ENCODE measurements around the gene MRC2.

Gene MRC2

GRCh38 chr17:62717889-62718288, 90.4 kb downstream of the MRC2 start:
- no peak for DNase-seq (ENCODE audit: insufficient read length, low spot score)
- FAIRE-seq: no peak
- TF ChIP-seq SPI1 (IDR thresholded peaks at IDR 0.05; ENCODE audit: low read depth, low read length) (no peak), POU2F2 (IDR thresholded peaks at IDR 0.05; ENCODE audit: low read depth, low read length) (no peak), PAX5 (IDR thresholded peaks at IDR 0.05; ENCODE audit: insufficient read depth, low read length, severe bottlenecking) (no peak), TAF1 (IDR thresholded peaks at IDR 0.05; ENCODE audit: low read depth, low read length) (no peak), POLR2A (IDR thresholded peaks at IDR 0.05; ENCODE audit: low read depth, low read length) (no peak), POLR2AphosphoS5 (IDR thresholded peaks at IDR 0.05; ENCODE audit: low read depth, low read length) (no peak)

GRCh38 chr17:62718429-62718828, 91.0 kb downstream of the MRC2 start:
- DNase-seq (ENCODE audit: insufficient read length, low spot score) (no peak), FAIRE-seq (no peak)
- TF ChIP-seq TAF1 (IDR thresholded peaks at IDR 0.05; ENCODE audit: low read depth, low read length) (no peak), POLR2AphosphoS5 (IDR thresholded peaks at IDR 0.05; ENCODE audit: low read depth, low read length) (no peak), POLR2A (IDR thresholded peaks at IDR 0.05; ENCODE audit: low read depth, low read length) (no peak), POU2F2 (IDR thresholded peaks at IDR 0.05; ENCODE audit: low read depth, low read length) (no peak), PAX5 (IDR thresholded peaks at IDR 0.05; ENCODE audit: insufficient read depth, low read length, severe bottlenecking) (no peak)

GRCh38 chr17:62719586-62719985, 92.1 kb downstream of the MRC2 start:
- DNase-seq (ENCODE audit: insufficient read length, low spot score): no peak
- TF ChIP-seq POLR2A (IDR thresholded peaks at IDR 0.05; ENCODE audit: low read depth, low read length): no peak
- no peak for TF ChIP-seq PAX5 (IDR thresholded peaks at IDR 0.05; ENCODE audit: insufficient read depth, low read length, severe bottlenecking)
- TF ChIP-seq TAF1 (IDR thresholded peaks at IDR 0.05; ENCODE audit: low read depth, low read length): no peak
- TF ChIP-seq POU2F2 (IDR thresholded peaks at IDR 0.05; ENCODE audit: low read depth, low read length): no peak
- no peak for TF ChIP-seq SPI1 (IDR thresholded peaks at IDR 0.05; ENCODE audit: low read depth, low read length)
- no peak for TF ChIP-seq POLR2AphosphoS5 (IDR thresholded peaks at IDR 0.05; ENCODE audit: low read depth, low read length)
- FAIRE-seq: no peak

GRCh38 chr17:62720126-62720850, 92.8 kb downstream of the MRC2 start:
- DNase-seq (ENCODE audit: insufficient read length, low spot score) (no peak), FAIRE-seq (peak; percentile 80)
- no peak for TF ChIP-seq POLR2A (IDR thresholded peaks at IDR 0.05; ENCODE audit: low read depth, low read length)
- no peak for TF ChIP-seq TAF1 (IDR thresholded peaks at IDR 0.05; ENCODE audit: low read depth, low read length)
- peak; percentile 47; the same call in 1 of the 2 replicates for TF ChIP-seq SPI1 (IDR thresholded peaks at IDR 0.05; ENCODE audit: low read depth, low read length)

- no peak for TF ChIP-seq POLR2AphosphoS5 (IDR thresholded peaks at IDR 0.05; ENCODE audit: low read depth, low read length)
- TF ChIP-seq POU2F2 (IDR thresholded peaks at IDR 0.05; ENCODE audit: low read depth, low read length): no peak
- no peak for TF ChIP-seq POLR2A (IDR thresholded peaks at IDR 0.05; ENCODE audit: low read depth, low read length)
- TF ChIP-seq SPI1 (IDR thresholded peaks at IDR 0.05; ENCODE audit: low read depth, low read length): no peak
- TF ChIP-seq TAF1 (IDR thresholded peaks at IDR 0.05; ENCODE audit: low read depth, low read length): no peak
- no peak for TF ChIP-seq PAX5 (IDR thresholded peaks at IDR 0.05; ENCODE audit: insufficient read depth, low read length, severe bottlenecking)
- no peak for FAIRE-seq
Measured at GRCh38 chr17:62722625-62723024, 95.2 kb downstream of the MRC2 start.

GRCh38 chr17:62723842-62724241, 96.4 kb downstream of the MRC2 start:
- TF ChIP-seq PAX5 (IDR thresholded peaks at IDR 0.05; ENCODE audit: insufficient read depth, low read length, severe bottlenecking) (no peak), POU2F2 (IDR thresholded peaks at IDR 0.05; ENCODE audit: low read depth, low read length) (no peak), POLR2AphosphoS5 (IDR thresholded peaks at IDR 0.05; ENCODE audit: low read depth, low read length) (no peak), TAF1 (IDR thresholded peaks at IDR 0.05; ENCODE audit: low read depth, low read length) (no peak)
- no peak for FAIRE-seq

More at GRCh38 chr17:62722625-62723024, 95.2 kb downstream of the MRC2 start:
- no peak for DNase-seq (ENCODE audit: insufficient read length, low spot score)

GRCh38 chr17:62724398-62725146, 97.1 kb downstream of the MRC2 start:
- TF ChIP-seq PAX5 (IDR thresholded peaks at IDR 0.05; ENCODE audit: insufficient read depth, low read length, severe bottlenecking) (peak; percentile 33), SPI1 (IDR thresholded peaks at IDR 0.05; ENCODE audit: low read depth, low read length) (peak; percentile 87), TAF1 (IDR thresholded peaks at IDR 0.05; ENCODE audit: low read depth, low read length) (no peak), POU2F2 (IDR thresholded peaks at IDR 0.05; ENCODE audit: low read depth, low read length) (peak; percentile 92)
- DNase-seq (ENCODE audit: insufficient read length, low spot score) (peak; percentile 59), FAIRE-seq (peak; percentile 99)

More at GRCh38 chr17:62723842-62724241, 96.4 kb downstream of the MRC2 start:
- no peak for DNase-seq (ENCODE audit: insufficient read length, low spot score)

- no peak for DNase-seq (ENCODE audit: insufficient read length, low spot score)
- no peak for TF ChIP-seq PAX5 (IDR thresholded peaks at IDR 0.05; ENCODE audit: insufficient read depth, low read length, severe bottlenecking)
- TF ChIP-seq TAF1 (IDR thresholded peaks at IDR 0.05; ENCODE audit: low read depth, low read length): no peak
- TF ChIP-seq POLR2AphosphoS5 (IDR thresholded peaks at IDR 0.05; ENCODE audit: low read depth, low read length): no peak
- no peak for TF ChIP-seq POLR2A (IDR thresholded peaks at IDR 0.05; ENCODE audit: low read depth, low read length)
- TF ChIP-seq SPI1 (IDR thresholded peaks at IDR 0.05; ENCODE audit: low read depth, low read length): no peak
- no peak for TF ChIP-seq POU2F2 (IDR thresholded peaks at IDR 0.05; ENCODE audit: low read depth, low read length)
- no peak for FAIRE-seq
Measured at GRCh38 chr17:62725791-62726249, 98.3 kb downstream of the MRC2 start.

GRCh38 chr17:62727916-62728672, 100.6 kb downstream of the MRC2 start:
- no peak for TF ChIP-seq TAF1 (IDR thresholded peaks at IDR 0.05; ENCODE audit: low read depth, low read length)
- TF ChIP-seq PAX5 (IDR thresholded peaks at IDR 0.05; ENCODE audit: insufficient read depth, low read length, severe bottlenecking): no peak
- TF ChIP-seq POLR2AphosphoS5 (IDR thresholded peaks at IDR 0.05; ENCODE audit: low read depth, low read length): no peak
- TF ChIP-seq POLR2A (IDR thresholded peaks at IDR 0.05; ENCODE audit: low read depth, low read length): no peak
- TF ChIP-seq SPI1 (IDR thresholded peaks at IDR 0.05; ENCODE audit: low read depth, low read length): no peak
- no peak for TF ChIP-seq POU2F2 (IDR thresholded peaks at IDR 0.05; ENCODE audit: low read depth, low read length)
- DNase-seq (ENCODE audit: insufficient read length, low spot score): no peak
- FAIRE-seq: no peak

All from GM12891 (cell line).